HG03378 (cell line): ENCODE data around the gene SPATS2.
"Not testable (repeated sequence)": the region's sequence is repeated elsewhere in the genome, so short reads cannot be mapped to it uniquely, and the experiment has no call there.

ENCODE experiments used
- ATAC-seq: cut with Tn5 transposase; IDR thresholded peaks from one replicate; pipeline ENCODE4 v1.9.1; 2021; ENCODE audit warnings: mild to moderate bottlenecking, moderate library complexity; ENCODE audit not compliant: unreplicated experiment

SPATS2 gene

GRCh38 chr12:49367381-49368239, at the start of gene SPATS2:
Gene SPATS2 (plus strand): TSS chr12:49367462. CDS start chr12:49461013, 93,551 bp downstream.
- no peak for ATAC-seq

- ATAC-seq: not testable (repeated sequence)
Observed at GRCh38 chr12:49320411-49321103, 46.7 kb upstream of the SPATS2 start.

GRCh38 chr12:49322367-49322707, 44.9 kb upstream of the SPATS2 start:
- ATAC-seq: no peak

GRCh38 chr12:49322708-49323523, 44.3 kb upstream of the SPATS2 start, which contains the start of gene TROAP:
Gene TROAP (plus strand): TSS chr12:49323255. CDS start chr12:49323609, 354 bp downstream.
- peak; percentile 94 for ATAC-seq

- ATAC-seq: no peak
Observed at GRCh38 chr12:49323524-49324097, 43.7 kb upstream of the SPATS2 start.

- ATAC-seq: no peak
Observed at GRCh38 chr12:49325606-49326005, 41.7 kb upstream of the SPATS2 start.

- ATAC-seq: no peak
Observed at GRCh38 chr12:49327368-49327767, 39.9 kb upstream of the SPATS2 start.

GRCh38 chr12:49327887-49328286, 39.4 kb upstream of the SPATS2 start:
- no peak for ATAC-seq

- ATAC-seq: no peak
Observed at GRCh38 chr12:49328816-49329215, 38.4 kb upstream of the SPATS2 start.

GRCh38 chr12:49330032-49330619, 37.1 kb upstream of the SPATS2 start:
- ATAC-seq: no peak

GRCh38 chr12:49330631-49331379, 36.5 kb upstream of the SPATS2 start:
- no peak for ATAC-seq

- no peak for ATAC-seq
Observed at GRCh38 chr12:49331380-49332222, 35.7 kb upstream of the SPATS2 start.

- ATAC-seq: no peak
Observed at GRCh38 chr12:49332441-49332861, 34.8 kb upstream of the SPATS2 start.

- ATAC-seq: no peak
Observed at GRCh38 chr12:49332891-49333371, 34.3 kb upstream of the SPATS2 start.

- not testable (repeated sequence) for ATAC-seq
Observed at GRCh38 chr12:49333778-49334177, 33.5 kb upstream of the SPATS2 start.

- no peak for ATAC-seq
Observed at GRCh38 chr12:49334226-49334625, 33.0 kb upstream of the SPATS2 start.

GRCh38 chr12:49334681-49335080, 32.6 kb upstream of the SPATS2 start:
- ATAC-seq: no peak

GRCh38 chr12:49335118-49335954, 31.9 kb upstream of the SPATS2 start:
- no peak for ATAC-seq
